Loucy (cell line): ENCODE measurements around the gene COQ8B.

Experiments
- H2AFZ ChIP-seq: fragments of 200-600 bp; sonication (generic); 2 replicates; pipeline ENCODE4 v1.6.0; 2016; ENCODE audit warnings: antibody characterized with exemption, mild to moderate bottlenecking, low read length, moderate library complexity
- H3F3A ChIP-seq: fragments of 200-600 bp; 2 replicates; pipeline ENCODE4 v1.6.0; 2016; ENCODE audit warnings: antibody characterized with exemption, low read depth, mild to moderate bottlenecking
- H3K27me3 ChIP-seq: fragments of 200-600 bp; sonication (generic); 2 replicates; pipeline ENCODE4 v1.6.1; 2014; ENCODE audit warnings: low read length, mild to moderate bottlenecking; ENCODE audit not compliant: insufficient read depth, poor library complexity, severe bottlenecking
- H3K36me3 ChIP-seq: fragments of 200-600 bp; sonication (generic); 2 replicates; pipeline ENCODE4 v1.6.1; 2016; ENCODE audit warnings: low read length; ENCODE audit not compliant: insufficient read depth
- H3K4me1 ChIP-seq: fragments of 200-600 bp; sonication (generic); 2 replicates; pipeline ENCODE4 v1.5.1; 2014; ENCODE audit warnings: low read length, mild to moderate bottlenecking; ENCODE audit not compliant: insufficient read depth, poor library complexity, severe bottlenecking
- H3K4me2 ChIP-seq: fragments of 200-600 bp; sonication (generic); 2 replicates; pipeline ENCODE4 v1.6.0; 2014; ENCODE audit warnings: antibody characterized with exemption, low read length, low read depth, mild to moderate bottlenecking; ENCODE audit not compliant: poor library complexity, severe bottlenecking
- H3K4me3 ChIP-seq: fragments of 200-600 bp; sonication (generic); 2 replicates; pipeline ENCODE4 v1.5.1; 2014; ENCODE audit warnings: low read length, mild to moderate bottlenecking, mixed read lengths; ENCODE audit not compliant: poor library complexity, severe bottlenecking
- H3K79me2 ChIP-seq: fragments of 200-600 bp; sonication (generic); 2 replicates; pipeline ENCODE4 v1.6.1; 2014; ENCODE audit warnings: low read length; ENCODE audit not compliant: insufficient read depth
- H3K9ac ChIP-seq: fragments of 200-600 bp; sonication (generic); 2 replicates; pipeline ENCODE4 v1.6.0; 2014; ENCODE audit warnings: mild to moderate bottlenecking, low read depth, low read length, moderate library complexity; ENCODE audit not compliant: poor library complexity, severe bottlenecking
- H3K9me2 ChIP-seq: fragments of 200-600 bp; sonication (generic); replicated peaks from 2 replicates; pipeline ENCODE4 v1.6.1; 2016; ENCODE audit warnings: low read depth, low read length, mixed read lengths
- H3K9me3 ChIP-seq: fragments of 200-600 bp; sonication (generic); 2 replicates; pipeline ENCODE4 v1.6.1; 2014; ENCODE audit warnings: mild to moderate bottlenecking, antibody characterized with exemption, low read length, low read depth; ENCODE audit not compliant: insufficient read depth
- H4K20me1 ChIP-seq: fragments of 200-600 bp; sonication (generic); 2 replicates; pipeline ENCODE4 v1.6.0; 2014; ENCODE audit warnings: antibody characterized with exemption, low read length, mild to moderate bottlenecking; ENCODE audit not compliant: insufficient read depth, poor library complexity, severe bottlenecking
- CTCF ChIP-seq: fragments of 200-600 bp; sonication (generic); conservative IDR thresholded peaks from 2 replicates; pipeline ENCODE4 v1.5.1; 2014; ENCODE audit warnings: mild to moderate bottlenecking, antibody characterized with exemption, low read length
- EZH2phosphoT487 ChIP-seq: fragments of 200-600 bp; IDR thresholded peaks from 2 replicates; pipeline ENCODE4 v1.6.1; 2018; ENCODE audit warnings: antibody characterized with exemption, mild to moderate bottlenecking, moderate library complexity, borderline replicate concordance

COQ8B gene

GRCh38 chr19:40724855-40725254 is 8.2 kb upstream of the COQ8B start:
- H3K9me2 ChIP-seq = no peaks in the 10 kb centered on the region
- no peaks in the 10 kb centered on the region for H4K20me1 ChIP-seq
- TF ChIP-seq CTCF = no peak
- no peak for TF ChIP-seq EZH2phosphoT487
- no peak overlapping the region for H3K4me3 ChIP-seq
- no peaks in the 10 kb centered on the region for H3K4me1 ChIP-seq
- no peak overlapping the region for H3K4me2 ChIP-seq
- H3K9ac ChIP-seq = no peak overlapping the region
- H3K9me3 ChIP-seq = no peaks in the 10 kb centered on the region
- H3K36me3 ChIP-seq = no peaks in the 10 kb centered on the region
- no peaks in the 10 kb centered on the region for H3K79me2 ChIP-seq
- no peaks in the 10 kb centered on the region for H3F3A ChIP-seq
- no peaks in the 10 kb centered on the region for H3K27me3 ChIP-seq
- no peak overlapping the region for H2AFZ ChIP-seq

- no peaks in the 10 kb centered on the region for H3K9me2 ChIP-seq
- H3K9ac ChIP-seq = no peak overlapping the region
- no peaks in the 10 kb centered on the region for H3K27me3 ChIP-seq
- no peak overlapping the region for H2AFZ ChIP-seq
- H4K20me1 ChIP-seq = no peaks in the 10 kb centered on the region
- no peak overlapping the region for H3K4me2 ChIP-seq
- H3K36me3 ChIP-seq = no peaks in the 10 kb centered on the region
- H3K4me3 ChIP-seq = no peak overlapping the region
- TF ChIP-seq CTCF (no peak), EZH2phosphoT487 (no peak)
- H3K9me3 ChIP-seq = no peaks in the 10 kb centered on the region
- peaks cover under 1% of the 10 kb centered on the region for H3K4me1 ChIP-seq
- no peaks in the 10 kb centered on the region for H3K79me2 ChIP-seq
- H3F3A ChIP-seq = no peaks in the 10 kb centered on the region
Measured at GRCh38 chr19:40724315-40724714, 7.6 kb upstream of the COQ8B start.

DNA sequence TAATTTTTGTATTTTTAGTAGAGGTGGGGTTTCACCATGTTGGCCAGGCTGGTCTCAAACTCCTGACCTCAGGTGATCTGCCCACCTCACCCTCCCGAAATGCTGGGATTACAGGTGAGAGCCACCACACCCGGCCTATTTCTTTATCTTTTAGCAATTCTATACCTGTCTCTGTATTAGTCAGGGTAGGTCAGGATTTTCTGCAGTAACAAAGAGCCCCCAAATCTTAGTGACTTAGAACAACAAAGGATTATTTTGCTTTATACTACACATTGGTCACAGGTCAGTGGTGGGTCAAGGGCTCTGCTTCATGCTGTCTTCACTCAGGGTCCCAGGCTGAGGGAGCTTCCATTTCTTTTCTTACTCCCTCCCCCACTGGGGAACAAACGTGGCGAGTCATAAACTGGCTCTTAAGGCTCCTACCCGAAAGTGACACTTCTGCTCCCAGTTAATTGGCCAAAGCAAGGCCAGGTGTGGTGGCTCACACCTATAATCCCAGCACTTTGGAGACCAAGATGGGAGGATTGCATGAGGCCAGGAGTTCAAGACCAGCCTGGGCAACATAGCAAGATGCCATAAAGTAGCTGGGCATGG is 7.1 kb upstream of the COQ8B start:
- Histone ChIP-seq H3F3A (no peaks in the 10 kb centered on the region), H3K36me3 (no peaks in the 10 kb centered on the region), H3K4me3 (no peak overlapping the region), H3K4me2 (no peak overlapping the region), H3K27me3 (no peaks in the 10 kb centered on the region), H2AFZ (no peak overlapping the region), H3K9ac (no peak overlapping the region), H4K20me1 (no peaks in the 10 kb centered on the region), H3K9me2 (no peaks in the 10 kb centered on the region), H3K9me3 (no peaks in the 10 kb centered on the region), H3K4me1 (peaks cover 6% of the 10 kb centered on the region), H3K79me2 (no peaks in the 10 kb centered on the region)
- no peak for TF ChIP-seq CTCF
- TF ChIP-seq EZH2phosphoT487 = no peak
